ENCODE measurements around the gene TKTL1.

Gene TKTL1

DNA sequence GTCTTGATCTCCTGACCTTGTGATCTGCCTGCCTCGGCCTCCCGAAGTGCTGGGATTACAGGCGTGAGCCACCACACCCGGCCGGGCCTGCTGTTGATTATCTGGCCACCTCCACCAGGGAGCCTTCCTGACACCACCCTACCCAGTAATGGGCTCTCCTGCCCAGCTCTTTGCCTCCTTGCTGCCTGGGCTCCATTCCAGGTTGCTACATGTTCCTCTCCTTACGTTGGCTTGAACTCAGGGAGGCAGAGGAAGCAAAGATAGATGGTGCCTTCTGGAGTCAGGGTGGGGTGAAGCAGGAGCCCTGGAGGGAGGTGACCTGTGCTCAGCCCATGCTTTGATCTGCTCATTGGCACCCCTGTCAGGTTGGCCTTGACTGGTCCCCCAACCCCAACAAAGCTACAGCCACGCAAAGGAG, 52.5 kb downstream of the TKTL1 start:
- no peak overlapping the region for H3K9ac ChIP-seq (ENCODE audit: low read depth, low read length)
- H3K9me3 ChIP-seq (ENCODE audit: control insufficient read depth, insufficient read depth, low read length): no peaks in the 10 kb centered on the region
- peaks cover 24% of the 10 kb centered on the region for H3K36me3 ChIP-seq (ENCODE audit: insufficient read depth, low read length)
- H3K4me1 ChIP-seq (ENCODE audit: insufficient read depth, low read length): peaks cover 3% of the 10 kb centered on the region; the same call in 1 of the 2 replicates

DNA sequence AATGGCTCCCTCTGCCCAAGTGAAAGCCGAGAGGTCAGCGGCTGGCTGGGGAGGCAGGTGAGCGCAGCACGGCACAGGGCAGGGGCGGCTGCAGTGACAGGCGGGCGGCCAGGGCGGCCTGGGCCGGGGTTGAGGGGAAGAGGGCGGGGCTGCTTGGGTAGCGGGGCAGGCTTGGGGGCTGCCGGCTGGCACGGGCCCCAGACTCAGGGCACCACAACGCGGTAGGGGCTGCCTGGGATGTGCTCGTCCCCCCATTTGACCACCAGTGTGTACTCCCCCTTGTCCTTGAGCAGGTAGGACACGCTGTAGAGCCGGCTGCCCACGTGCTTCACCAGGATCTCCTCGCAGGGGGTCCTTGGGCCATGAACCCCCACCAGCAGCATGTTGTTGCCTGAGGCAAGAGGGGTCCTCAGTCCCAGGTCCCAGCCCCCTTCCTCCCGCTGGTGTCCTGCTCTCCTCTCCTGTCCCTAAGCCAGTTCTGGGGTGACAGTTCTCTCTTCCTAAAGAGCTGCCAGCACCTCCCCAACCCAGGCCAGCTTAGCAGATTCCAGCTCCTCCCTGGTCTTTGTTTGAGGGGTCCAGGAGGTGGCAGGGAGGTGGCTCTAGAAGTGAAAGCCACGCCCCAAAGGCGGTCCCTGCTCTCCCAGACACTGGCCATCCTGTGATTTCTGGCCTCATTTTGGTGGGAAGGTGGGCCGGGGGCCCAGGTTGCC, 53.2 kb downstream of the TKTL1 start:
- H3K4me1 ChIP-seq (ENCODE audit: insufficient read depth, low read length): peaks cover 3% of the 10 kb centered on the region; the same call in 1 of the 2 replicates
- H3K36me3 ChIP-seq (ENCODE audit: insufficient read depth, low read length): peaks cover 30% of the 10 kb centered on the region

DNA sequence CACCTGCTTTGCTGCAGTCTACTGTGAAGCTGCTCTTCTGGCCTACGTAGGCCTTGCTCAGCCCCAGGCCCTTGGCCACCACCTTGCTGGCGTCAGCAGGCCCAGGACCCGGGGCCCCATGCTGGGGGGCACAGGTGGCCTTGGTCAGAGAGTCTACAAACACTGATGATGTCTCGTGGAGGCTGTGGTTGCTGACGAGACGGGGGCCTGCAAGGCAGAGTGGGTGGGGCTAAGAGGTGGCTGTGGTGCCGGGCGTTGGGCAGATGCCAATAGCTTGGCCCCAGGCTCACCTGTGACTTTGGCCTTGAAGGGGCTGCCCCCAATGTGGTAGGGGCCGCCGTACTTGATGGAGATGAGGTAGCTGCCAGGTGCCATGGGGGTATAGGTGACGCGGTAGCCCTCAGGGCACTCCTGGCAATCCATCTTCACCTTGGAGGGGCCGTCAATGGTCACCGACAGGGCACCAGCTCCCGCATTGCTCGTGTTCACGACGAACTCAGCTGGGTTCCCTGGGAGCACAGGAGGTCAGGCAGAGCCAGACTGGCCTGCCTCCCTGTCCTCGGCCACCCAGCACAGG, 53.9 kb downstream of the TKTL1 start:
- H3K36me3 ChIP-seq (ENCODE audit: insufficient read depth, low read length): peaks cover 36% of the 10 kb centered on the region

More for the DNA sequence above, 53.2 kb downstream of the TKTL1 start:
- no peaks in the 10 kb centered on the region for H3K9me3 ChIP-seq (ENCODE audit: control insufficient read depth, insufficient read depth, low read length)
- no peak overlapping the region for H3K9ac ChIP-seq (ENCODE audit: low read depth, low read length)

DNA sequence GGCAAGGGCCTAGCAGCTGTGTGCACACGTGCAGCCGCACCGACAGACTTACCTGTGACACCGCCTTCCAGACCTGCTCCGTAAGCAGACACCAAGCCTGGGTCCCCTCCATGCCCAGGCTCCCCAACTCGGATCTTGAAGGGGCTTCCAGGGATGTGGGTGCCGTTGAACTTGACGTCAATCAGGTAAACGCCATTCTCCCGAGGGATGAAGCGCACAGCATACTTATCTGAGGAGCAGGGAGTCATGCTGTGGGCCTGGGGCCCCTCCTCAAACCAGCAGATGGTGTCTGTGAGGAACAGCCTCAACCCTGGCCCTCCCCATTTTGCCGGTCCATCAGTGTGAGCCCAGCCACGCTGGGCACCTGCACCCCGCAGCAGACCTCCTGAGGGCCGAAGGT, 54.4 kb downstream of the TKTL1 start:
- Histone ChIP-seq H3K36me3 (ENCODE audit: insufficient read depth, low read length) (peaks cover 36% of the 10 kb centered on the region), H3K9me3 (ENCODE audit: control insufficient read depth, insufficient read depth, low read length) (no peaks in the 10 kb centered on the region), H3K9ac (ENCODE audit: low read depth, low read length) (no peak overlapping the region), H3K4me1 (ENCODE audit: insufficient read depth, low read length) (peaks cover 3% of the 10 kb centered on the region; the same call in 1 of the 2 replicates)

More for the DNA sequence above, 53.9 kb downstream of the TKTL1 start:
- Histone ChIP-seq H3K4me1 (ENCODE audit: insufficient read depth, low read length) (peaks cover 3% of the 10 kb centered on the region; the same call in 1 of the 2 replicates), H3K9me3 (ENCODE audit: control insufficient read depth, insufficient read depth, low read length) (no peaks in the 10 kb centered on the region), H3K9ac (ENCODE audit: low read depth, low read length) (no peak overlapping the region)

DNA sequence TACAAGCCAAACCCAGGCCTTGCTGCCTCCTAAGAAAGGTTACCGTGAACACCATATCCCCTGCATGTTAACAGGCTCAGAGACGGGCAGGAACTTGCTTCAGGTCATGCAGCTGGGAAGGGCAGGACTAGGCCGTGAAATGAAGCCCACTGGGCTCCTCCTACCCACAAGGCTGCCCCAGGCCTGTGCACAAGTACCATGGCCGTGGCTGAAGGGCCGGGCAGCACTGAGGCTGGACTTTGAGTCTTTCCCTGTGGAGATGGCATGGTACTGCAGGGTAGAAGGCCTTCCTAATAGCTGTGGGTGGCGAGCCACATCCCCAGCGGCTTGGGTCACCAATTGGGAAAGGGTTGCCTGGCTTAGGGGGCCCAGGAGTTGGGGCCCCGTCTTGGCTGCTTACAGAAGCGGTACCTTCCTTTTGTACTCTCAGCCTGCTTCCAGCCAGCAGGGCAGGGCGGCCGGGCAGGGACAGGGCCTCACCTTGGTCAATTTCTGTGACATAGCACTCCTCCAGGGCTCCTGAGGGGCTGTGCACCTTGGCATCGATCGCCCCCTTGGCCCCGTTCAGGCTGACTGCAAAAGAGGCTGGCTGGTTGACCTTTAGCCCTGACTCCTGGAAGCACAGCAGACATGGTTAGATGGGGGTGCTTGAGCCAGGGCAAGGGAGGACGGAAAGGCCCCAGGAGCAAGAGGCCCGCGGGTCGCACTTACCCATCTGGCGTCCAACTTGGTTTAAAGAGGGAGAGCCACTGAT, 55.0 kb downstream of the TKTL1 start:
- H3K9ac ChIP-seq (ENCODE audit: low read depth, low read length): no peak overlapping the region
- no peaks in the 10 kb centered on the region for H3K9me3 ChIP-seq (ENCODE audit: control insufficient read depth, insufficient read depth, low read length)
- H3K4me1 ChIP-seq (ENCODE audit: insufficient read depth, low read length): peaks cover 3% of the 10 kb centered on the region; the same call in 1 of the 2 replicates
- H3K36me3 ChIP-seq (ENCODE audit: insufficient read depth, low read length): peaks cover 37% of the 10 kb centered on the region

DNA sequence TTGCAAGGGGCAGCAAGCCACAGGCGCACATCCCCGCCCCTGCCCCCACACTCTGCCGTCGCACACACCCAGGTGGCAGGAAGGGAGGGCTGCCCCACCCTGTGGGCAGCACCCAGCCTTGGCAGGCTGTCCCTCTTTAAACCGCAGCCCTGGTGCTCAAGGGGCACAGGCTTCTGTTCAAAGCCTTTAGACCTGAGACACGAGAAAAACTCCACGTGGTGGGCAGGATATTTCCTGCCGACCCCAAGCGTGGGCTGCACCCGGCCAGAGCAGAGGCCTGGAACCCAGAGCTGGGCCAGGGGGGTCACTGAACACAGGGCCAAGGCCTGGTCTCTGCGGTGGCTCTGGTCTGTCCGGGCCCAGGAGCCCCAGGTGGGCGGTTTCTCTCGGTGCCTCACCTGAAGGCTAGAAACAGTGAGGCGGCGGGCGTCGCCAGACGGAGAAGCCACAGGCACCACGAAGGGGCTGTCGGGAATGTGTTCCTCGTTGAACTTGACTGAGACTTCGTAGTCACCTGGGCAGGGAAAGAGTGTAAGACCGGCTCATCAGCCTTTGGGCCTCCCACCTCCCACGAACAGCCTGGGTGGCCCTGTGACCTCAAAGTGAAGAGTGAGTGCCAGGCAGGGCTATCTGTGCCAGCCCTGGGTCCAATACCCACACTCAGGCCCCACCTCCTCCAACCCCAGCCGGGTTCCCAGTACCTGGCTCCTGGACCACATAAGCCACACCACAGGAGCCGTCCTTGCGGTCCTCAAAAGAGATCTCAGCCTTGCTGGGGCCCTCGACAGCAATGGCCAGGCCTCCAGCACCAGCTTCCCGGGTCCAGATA, 55.8 kb downstream of the TKTL1 start:
- no peak overlapping the region for H3K9ac ChIP-seq (ENCODE audit: low read depth, low read length)
- no peaks in the 10 kb centered on the region for H3K9me3 ChIP-seq (ENCODE audit: control insufficient read depth, insufficient read depth, low read length)
- peaks cover 43% of the 10 kb centered on the region for H3K36me3 ChIP-seq (ENCODE audit: insufficient read depth, low read length)
- H3K4me1 ChIP-seq (ENCODE audit: insufficient read depth, low read length): peaks cover 3% of the 10 kb centered on the region; the same call in 1 of the 2 replicates

DNA sequence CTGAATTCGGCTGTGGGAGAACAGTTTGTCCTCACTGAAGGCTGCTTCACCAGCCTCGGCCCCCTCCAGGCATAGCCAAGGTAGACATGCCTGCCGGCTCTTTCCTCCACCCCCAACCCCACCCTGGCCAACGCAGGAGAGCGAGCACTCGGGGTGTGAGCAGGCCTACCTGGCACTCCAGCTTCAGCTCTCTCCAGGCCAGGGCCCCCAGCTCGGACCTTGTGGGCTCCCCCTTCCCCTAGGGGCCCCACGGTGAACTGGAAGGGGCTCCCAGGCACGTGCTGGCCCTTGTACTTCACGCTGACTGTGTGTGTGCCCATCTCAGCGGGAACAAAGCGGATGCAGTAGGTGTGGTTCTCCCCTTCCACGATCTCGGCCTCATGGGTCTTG, 56.4 kb downstream of the TKTL1 start:
- Histone ChIP-seq H3K9ac (ENCODE audit: low read depth, low read length) (no peak overlapping the region), H3K36me3 (ENCODE audit: insufficient read depth, low read length) (peaks cover 49% of the 10 kb centered on the region), H3K9me3 (ENCODE audit: control insufficient read depth, insufficient read depth, low read length) (no peaks in the 10 kb centered on the region), H3K4me1 (ENCODE audit: insufficient read depth, low read length) (peaks cover 3% of the 10 kb centered on the region; the same call in 1 of the 2 replicates)

DNA sequence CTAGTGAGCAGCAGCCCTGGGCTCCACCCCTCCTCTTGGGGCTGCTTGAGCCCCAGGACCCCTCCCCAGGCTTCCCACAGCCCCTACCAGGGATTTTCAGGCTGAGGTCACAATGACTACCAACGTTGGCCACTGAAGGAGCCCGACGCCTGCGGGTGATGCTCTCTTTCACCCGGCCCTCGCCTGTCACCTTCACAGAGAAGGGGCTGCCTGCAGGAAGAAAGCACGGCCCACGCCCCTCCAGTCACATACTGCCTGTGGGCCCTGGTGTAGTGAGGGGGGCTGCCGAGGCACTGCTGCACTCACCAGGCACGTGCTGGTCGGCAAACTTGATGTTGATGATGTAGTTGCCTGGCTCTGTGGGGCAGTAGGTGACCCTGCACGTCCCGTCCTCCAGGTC, 56.9 kb downstream of the TKTL1 start:
- Histone ChIP-seq H3K9me3 (ENCODE audit: control insufficient read depth, insufficient read depth, low read length) (no peaks in the 10 kb centered on the region), H3K9ac (ENCODE audit: low read depth, low read length) (no peak overlapping the region), H3K4me1 (ENCODE audit: insufficient read depth, low read length) (no peaks in the 10 kb centered on the region; the same call in 1 of the 2 replicates), H3K36me3 (ENCODE audit: insufficient read depth, low read length) (peaks cover 53% of the 10 kb centered on the region)

DNA sequence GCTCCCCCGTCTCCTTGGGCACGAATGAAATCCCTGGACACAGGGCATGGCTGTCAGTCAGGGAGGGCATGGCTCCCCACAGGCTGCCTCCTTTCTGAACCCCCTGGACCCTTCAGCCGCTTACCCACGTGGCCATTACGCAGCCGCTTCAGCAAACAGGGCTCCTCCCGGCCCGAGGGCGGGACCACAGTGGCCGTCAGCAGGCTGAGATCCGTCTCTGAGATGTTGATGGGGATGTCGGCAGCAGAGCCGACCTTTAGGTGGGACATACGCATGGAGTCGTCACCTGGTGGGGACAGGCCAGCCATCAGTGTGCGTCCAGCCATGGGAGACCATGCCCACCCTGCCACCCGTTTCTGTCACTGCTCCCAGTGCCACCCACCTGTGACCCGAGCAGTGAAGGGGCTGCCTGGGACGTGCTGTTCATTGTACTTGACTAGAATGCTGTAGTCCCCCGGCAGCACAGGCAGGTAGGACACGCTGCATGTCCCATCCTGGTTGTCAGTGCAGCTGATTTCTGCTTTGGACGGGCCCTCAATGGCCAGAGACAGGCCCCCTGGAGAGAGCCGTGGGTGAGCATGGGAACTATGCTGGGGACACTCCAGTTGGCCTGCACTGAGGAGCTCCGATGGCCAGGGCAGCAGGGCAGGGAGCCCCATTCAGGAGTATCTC, 57.7 kb downstream of the TKTL1 start:
- Histone ChIP-seq H3K4me1 (ENCODE audit: insufficient read depth, low read length) (no peaks in the 10 kb centered on the region), H3K36me3 (ENCODE audit: insufficient read depth, low read length) (peaks cover 58% of the 10 kb centered on the region), H3K9ac (ENCODE audit: low read depth, low read length) (no peak overlapping the region), H3K9me3 (ENCODE audit: control insufficient read depth, insufficient read depth, low read length) (no peaks in the 10 kb centered on the region)

DNA sequence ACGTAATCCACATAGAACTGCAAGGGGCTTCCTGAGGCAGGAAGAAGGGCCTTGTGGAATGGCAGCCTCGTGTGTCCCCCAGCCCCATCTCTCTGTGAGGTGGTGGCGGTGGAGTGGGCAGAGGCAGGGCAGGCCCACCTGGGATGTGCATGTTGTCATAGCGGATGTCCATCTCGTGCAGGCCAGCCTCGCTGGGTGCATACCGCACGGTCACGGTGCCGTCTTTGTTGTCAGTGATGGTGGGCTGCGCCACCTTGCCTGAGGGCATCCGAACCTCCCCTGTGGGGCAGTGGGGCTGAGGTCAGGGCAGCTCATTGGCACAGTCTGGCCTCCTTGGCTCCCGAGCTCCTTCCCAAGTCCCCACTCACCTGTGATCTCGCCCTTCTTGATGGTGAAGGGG, 58.4 kb downstream of the TKTL1 start:
- H3K36me3 ChIP-seq (ENCODE audit: insufficient read depth, low read length): peaks cover 64% of the 10 kb centered on the region
- no peaks in the 10 kb centered on the region for H3K4me1 ChIP-seq (ENCODE audit: insufficient read depth, low read length)
- H3K9ac ChIP-seq (ENCODE audit: low read depth, low read length): no peak overlapping the region
- H3K9me3 ChIP-seq (ENCODE audit: control insufficient read depth, insufficient read depth, low read length): no peaks in the 10 kb centered on the region

DNA sequence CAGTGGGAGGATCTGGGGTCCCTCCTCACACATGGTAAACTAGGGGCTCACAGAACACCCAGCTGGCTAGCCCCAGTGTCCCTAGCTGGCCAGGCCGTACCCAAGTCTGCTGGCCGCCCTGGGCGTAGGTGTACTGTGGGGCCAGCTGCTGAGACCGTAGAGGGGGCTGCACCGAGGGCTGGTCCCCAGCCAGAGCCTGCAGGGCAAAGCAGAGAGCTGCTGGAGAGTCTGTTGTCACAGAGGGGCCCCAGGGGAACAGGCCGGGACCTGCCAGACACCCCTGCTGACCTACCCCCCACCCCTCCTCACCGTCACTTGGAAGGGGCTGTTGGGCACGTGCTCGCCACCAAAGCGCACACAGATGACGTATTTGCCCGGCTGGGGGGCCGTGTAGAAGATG, 58.9 kb downstream of the TKTL1 start:
- Histone ChIP-seq H3K9ac (ENCODE audit: low read depth, low read length) (no peak overlapping the region), H3K4me1 (ENCODE audit: insufficient read depth, low read length) (no peaks in the 10 kb centered on the region), H3K36me3 (ENCODE audit: insufficient read depth, low read length) (peaks cover 69% of the 10 kb centered on the region), H3K9me3 (ENCODE audit: control insufficient read depth, insufficient read depth, low read length) (no peaks in the 10 kb centered on the region)

DNA sequence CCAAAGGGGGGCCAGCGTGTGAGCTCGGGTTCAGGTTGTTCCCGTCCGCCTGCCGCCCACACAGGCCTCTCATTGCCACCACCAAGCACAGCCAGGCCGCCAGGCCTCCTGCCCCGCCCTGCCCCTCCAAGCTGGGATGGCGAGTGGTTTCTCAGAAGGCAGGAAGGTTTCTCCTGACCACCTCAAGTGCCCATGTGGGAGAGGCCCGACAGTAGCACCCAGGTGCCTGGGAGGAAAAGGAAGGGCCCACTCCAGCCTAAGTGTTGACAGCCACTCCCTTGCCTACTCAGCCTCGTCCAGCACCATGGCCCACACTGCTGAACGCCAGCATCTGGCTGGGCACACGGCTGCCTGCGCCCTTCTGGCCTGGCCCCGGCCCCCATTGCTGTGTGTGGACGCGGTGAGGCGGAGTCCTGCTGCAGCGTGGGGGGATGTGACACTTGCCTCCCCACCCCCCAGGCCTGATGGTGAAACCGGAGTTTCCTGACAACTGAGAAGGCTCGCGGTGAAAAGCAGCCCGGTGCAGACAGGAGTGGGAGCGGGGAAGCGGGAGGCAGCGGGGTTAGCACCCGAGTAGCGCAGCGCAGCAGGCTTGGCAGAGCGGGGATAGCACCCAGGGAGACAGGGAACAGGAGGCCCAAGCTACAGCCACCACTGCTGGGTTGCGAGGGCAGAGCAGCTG, 59.6 kb downstream of the TKTL1 start:
- Histone ChIP-seq H3K9ac (ENCODE audit: low read depth, low read length) (no peak overlapping the region), H3K4me1 (ENCODE audit: insufficient read depth, low read length) (no peaks in the 10 kb centered on the region), H3K9me3 (ENCODE audit: control insufficient read depth, insufficient read depth, low read length) (no peaks in the 10 kb centered on the region), H3K36me3 (ENCODE audit: insufficient read depth, low read length) (peaks cover 70% of the 10 kb centered on the region)

DNA sequence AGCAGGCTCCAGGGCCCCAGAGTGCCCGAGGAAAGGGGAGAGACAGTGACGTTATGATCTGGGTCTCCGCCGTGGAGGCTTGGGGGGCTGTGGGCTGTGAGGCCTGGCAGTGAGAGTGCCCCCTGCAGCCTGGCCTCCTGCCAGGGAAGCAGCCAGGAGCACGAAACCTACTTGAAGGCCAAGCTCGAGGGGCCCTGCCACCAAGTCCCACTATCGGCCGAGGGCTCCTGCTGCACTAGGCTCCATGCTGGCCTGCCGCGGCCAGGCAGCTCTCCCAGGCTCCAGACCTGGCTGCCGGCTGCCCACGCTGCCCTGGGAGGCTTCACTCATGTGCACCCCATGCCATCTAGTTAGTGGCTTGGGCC, 60.2 kb downstream of the TKTL1 start:
- peaks cover 71% of the 10 kb centered on the region for H3K36me3 ChIP-seq (ENCODE audit: insufficient read depth, low read length)
- H3K4me1 ChIP-seq (ENCODE audit: insufficient read depth, low read length): no peaks in the 10 kb centered on the region

More for the DNA sequence above, 60.2 kb downstream of the TKTL1 start:
- Histone ChIP-seq H3K9me3 (ENCODE audit: control insufficient read depth, insufficient read depth, low read length) (no peaks in the 10 kb centered on the region), H3K9ac (ENCODE audit: low read depth, low read length) (no peak overlapping the region)

Measured in ES-I3 (cell line).